Stimulated activated CD4-positive, alpha-beta T cell treated with anti-CD3 and anti-CD28 coated beads, Interleukin-12 subunit alpha, Interleukin-12 subunit beta, amount 100 ng/mL, for 4 hours (primary cell): ENCODE data around the gene GCAT.
A peak's percentile ranks its signal among the peaks of the same experiment; 100 is the strongest.

ENCODE experiments used
- DNase-seq: peaks from one replicate; pipeline ENCODE4 v3.0.0-alpha.2; 2020

Gene GCAT

DNA sequence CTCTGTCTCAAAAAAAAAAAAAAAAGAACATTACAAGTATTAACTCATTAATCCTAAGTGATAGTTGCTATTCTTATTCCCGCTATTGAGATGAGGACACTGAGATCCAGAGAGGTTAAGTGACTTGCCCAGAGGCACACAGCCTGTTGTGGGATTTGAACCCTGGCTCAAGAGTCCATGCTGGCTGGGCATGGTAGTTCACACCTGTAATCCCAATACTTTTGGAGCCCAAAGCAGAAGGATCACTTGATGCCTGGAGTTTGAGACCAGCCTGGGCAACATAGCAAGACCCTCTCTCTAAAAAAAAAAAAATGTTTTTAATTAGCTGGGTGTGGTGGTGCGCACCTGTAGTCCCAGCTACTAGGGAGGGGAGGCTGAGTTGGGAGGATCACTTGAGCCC, 4.1 kb downstream of the GCAT start:
- DNase-seq: no peak

GRCh38 chr22:37812869-37813678, 5.3 kb downstream of the GCAT start:
- no peak for DNase-seq

DNA sequence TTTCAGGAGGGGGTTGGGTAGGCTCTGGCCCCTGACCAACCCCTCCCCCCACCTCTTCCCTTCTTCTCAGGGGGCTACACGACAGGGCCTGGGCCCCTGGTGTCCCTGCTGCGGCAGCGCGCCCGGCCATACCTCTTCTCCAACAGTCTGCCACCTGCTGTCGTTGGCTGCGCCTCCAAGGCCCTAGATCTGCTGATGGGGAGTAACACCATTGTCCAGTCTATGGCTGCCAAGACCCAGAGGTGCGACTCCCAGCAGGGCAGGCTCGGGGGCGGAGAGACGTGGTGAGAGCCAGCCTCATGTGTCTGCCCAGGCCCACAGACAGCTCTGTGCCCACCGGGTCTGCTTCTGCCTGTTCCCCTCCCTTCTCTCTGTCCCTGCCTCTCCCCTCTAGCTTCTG, 7.9 kb downstream of the GCAT start:
- no peak for DNase-seq

- DNase-seq: no peak
Measured at GRCh38 chr22:37816543-37817180, 8.9 kb downstream of the GCAT start.

DNA sequence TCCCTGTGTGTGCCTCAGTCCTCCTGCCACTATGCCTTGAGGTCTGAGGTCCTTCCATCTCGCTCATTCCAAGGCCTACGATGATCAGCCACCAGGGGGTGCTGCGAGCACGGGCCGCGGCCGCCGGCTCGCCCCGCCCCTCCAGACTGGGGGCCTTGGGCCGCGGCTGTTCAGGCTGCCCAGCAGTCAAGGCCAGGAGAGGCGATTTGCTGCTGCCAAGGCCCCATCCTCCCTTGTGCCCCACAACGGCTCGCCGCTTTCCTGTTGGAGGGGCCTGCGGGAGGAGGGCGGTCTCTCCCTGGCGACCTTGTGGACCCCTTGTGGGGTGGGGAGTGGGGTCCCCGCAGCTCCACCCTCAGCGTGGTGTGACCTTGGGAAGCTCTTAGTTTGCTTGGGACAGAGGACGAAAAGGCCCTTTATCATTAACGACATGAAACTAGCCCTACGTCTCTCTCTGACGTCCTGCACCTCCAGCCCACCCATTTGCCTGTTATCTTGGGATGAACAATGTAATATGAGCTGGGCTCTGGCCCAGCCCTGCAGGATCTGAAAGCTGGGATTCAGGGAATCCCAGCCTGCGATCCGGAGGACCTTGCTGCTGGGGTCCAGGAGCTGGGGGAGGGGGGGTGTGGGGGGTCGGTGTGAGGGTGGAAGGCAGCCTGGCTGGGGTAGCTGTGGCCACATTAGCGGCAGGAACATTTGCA, 10.1 kb downstream of the GCAT start:
- DNase-seq: peak; percentile 88

- peak; percentile 66 for DNase-seq
Measured at GRCh38 chr22:37818409-37819104, 10.8 kb downstream of the GCAT start.

DNA sequence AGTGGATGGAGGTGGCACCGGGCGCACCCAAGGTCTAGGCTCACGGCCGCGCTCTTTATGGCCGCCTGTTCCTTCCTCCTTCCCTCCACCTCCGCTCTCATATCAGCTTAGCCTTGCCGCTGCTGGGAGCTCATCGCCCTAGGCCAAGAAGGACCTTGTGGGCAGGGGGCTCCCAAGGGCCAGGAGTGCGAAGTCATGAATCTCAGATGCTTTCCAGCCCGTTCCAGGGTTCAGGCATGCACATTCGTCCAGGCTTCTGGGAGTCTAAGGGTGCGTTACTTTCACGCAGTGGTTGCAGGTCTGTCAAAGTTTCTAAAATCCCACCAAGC, 11.3 kb downstream of the GCAT start:
- no peak for DNase-seq

DNA sequence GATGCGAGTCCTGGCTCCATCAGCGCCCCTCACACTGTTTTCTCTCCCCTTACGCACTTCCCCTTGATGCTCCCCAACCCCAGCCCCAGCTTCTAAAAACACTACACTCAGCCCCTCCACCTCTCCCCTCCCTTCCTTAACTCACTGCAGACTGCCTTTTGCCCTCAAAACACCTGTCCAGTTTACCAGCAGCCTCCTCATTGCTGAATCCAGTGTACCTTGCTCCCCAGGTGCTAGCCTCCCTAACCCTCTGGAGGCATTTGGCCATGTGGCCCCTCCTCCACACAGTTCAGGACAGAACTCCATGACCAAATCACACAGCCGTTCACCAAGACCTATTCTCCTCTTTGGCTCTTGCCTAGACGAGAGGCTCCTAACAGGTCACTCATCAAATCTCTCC, 12.6 kb downstream of the GCAT start:
- no peak for DNase-seq

GRCh38 chr22:37822079-37822833, 14.5 kb downstream of the GCAT start:
- DNase-seq: no peak

- DNase-seq: no peak
Measured at GRCh38 chr22:37823134-37823985, 15.6 kb downstream of the GCAT start, which contains the start of gene GALR3. Gene GALR3, plus strand, starts transcription at chr22:37823382. Its CDS starts 25 bp downstream, at chr22:37823407.

DNA sequence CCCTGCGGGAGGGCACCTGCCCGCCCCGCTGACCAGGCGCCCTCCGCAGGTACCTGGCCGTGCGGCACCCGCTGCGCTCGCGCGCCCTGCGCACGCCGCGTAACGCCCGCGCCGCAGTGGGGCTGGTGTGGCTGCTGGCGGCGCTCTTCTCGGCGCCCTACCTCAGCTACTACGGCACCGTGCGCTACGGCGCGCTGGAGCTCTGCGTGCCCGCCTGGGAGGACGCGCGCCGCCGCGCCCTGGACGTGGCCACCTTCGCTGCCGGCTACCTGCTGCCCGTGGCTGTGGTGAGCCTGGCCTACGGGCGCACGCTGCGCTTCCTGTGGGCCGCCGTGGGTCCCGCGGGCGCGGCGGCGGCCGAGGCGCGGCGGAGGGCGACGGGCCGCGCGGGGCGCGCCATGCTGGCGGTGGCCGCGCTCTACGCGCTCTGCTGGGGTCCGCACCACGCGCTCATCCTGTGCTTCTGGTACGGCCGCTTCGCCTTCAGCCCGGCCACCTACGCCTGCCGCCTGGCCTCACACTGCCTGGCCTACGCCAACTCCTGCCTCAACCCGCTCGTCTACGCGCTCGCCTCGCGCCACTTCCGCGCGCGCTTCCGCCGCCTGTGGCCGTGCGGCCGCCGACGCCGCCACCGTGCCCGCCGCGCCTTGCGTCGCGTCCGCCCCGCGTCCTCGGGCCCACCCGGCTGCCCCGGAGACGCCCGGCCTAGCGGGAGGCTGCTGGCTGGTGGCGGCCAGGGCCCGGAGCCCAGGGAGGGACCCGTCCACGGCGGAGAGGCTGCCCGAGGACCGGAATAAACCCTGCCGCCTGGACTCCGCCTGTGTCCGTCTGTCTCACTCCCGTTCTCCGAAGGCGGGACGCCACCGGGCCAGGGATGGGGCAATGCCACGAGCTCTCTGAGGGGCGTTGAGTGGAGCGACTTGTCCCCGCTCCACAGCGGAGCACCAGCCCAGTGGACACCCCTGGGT, 17.2 kb downstream of the GCAT start:
- no peak for DNase-seq

DNA sequence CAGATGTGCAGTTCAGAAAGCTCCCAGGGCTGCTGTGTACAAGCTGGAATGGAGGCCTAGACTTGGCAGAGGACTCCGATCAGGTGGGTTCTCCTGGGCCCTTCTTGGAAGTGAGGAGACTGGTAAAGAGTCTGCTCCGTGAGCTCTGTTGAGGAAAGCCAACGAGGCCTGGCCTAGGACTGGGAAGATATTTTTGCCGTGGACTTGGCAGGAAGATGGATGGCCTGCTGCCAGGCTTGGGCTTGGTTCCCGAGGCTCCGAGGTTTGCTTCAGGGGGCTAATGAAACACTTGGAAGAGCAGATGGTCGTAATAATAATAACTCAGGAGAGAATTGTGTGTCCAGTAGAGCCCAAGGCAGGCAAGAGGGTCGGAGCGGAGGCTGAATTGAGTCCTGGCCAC, 19.3 kb downstream of the GCAT start:
- DNase-seq: no peak

DNA sequence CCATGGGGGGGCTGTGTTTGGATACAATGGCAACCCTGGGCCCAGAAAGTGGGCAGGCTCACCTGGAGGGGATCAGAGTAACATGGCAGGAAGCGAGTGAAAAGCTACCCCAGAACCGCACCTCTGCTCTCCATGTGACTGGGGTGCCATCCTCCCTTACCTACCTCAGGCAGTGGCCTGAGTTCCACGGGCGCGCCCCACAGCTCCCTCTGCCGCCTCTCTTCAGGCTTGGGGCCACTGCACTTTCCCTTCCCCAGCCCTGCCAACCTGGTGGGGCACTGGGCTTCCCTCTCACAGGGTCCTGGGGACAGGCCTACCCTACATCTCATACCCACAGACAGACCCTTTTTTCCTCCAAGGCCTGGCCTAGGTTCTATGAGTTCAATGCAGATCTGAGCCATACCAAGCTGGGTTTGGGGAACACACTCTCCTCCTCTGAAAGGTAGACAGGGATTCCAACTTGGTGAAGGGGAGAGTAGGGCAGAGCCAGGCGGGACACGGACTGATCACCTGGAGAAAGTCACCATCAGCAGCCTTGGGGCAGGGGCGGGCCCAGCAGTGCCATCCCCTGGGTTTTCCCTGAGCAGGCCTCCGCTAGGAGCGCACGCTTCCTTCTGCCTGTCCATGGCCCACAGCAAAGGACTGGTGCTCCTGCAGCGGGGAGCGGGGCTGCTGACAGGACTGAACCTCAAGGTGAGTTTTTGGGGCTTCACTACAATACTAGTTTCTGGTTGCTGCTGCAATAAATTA, 22.5 kb downstream of the GCAT start:
- no peak for DNase-seq

GRCh38 chr22:37831472-37831871, 23.7 kb downstream of the GCAT start:
- no peak for DNase-seq

DNA sequence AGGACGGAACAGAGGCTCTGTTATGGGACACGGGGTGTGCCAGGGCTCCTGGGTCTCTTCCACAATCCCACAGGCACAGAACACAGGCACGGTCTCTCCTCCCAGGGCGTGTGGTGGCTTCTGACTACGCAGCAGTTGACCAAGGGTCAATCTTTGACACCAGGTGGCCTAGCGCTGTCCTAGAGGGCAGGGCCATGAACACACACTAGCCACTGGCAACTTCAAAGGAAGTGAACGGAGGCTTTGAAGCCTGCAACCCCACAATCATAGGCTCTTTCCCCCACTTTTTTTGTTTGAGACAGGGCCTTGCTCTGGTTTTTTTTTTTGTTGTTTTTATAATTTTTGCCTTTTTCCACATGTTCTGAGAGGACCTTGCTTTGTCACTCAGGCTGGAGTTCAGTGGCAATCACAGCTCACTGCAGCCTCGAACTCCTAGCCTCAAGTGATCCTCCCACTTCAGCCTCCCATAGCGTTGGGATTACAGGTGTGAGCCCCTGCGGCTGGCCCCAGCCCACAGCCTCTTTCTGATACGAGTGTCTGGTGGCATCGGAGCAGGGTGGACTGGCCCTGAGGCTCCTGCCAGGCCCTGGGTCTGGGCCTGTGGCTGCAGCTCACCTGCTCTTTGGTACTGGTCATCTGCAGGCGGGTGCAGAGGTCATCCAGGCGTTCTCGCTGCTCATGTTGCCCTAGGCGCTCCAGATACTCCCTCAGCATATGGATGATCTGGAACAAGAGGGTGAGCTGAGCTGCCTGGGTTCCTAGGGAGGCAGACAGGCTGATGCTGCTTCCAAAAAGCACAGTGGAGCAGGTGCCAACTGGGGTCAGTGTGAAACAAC, 24.5 kb downstream of the GCAT start:
- no peak for DNase-seq

DNA sequence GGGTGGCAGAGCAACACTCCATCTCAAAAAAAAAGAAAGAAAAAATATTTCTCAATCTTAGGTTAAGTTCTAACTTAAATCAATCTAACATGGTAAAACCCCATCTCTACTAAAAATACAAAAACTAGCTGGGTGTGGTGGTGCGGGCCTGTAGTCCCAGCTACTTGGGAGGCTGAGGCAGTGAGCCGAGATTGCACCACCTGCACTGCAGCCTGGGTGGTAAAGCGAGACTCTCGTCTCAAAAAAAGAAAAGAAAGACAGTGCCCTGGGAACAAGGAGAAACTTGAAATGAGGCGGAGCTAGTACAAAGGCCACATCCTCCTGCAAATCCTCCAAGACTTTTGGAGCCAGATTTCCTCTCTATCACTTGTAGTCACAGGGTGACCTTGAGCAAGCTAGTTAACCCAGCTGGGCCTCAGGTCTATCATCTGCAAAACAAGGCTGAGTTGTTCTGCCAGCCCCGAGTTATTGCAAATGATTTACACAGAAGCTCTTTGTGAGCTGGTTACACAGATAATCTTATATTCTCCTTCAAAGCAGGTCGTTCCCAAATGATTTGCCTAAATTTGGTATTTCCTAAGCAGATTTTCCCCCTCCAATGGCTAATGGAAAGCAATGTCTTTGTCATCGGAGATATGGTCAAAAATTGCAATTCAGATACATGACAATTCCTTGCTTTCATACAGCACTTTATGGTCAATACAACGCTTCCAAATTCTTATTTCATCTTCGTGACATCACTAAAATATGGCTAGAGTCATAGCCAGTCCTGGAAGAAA, 34.5 kb downstream of the GCAT start:
- DNase-seq: no peak

- peak; percentile 51 for DNase-seq
Measured at GRCh38 chr22:37843741-37844089, 36.0 kb downstream of the GCAT start.

DNA sequence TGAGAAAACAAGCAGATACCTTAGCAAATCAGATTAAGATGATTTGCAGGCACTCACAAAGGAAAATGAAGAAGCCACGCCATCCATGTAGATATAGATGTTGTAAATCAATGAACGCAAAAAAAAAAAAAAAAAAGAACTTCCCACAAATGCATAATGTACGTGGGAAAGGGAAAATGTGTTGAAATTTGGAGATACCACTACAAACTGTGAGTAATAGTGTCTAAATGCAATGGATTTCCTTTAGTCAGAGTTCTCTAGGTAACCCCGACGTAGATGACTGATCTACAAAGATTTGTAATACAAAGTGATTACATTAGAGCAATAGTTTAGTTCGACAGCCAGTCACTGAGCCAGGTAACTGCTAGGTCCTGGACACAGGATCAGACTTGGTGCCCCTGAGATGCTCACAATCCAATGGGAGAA, 37.2 kb downstream of the GCAT start:
- DNase-seq: no peak
